IMR-90 (cell line): ENCODE results near the gene ALLC. TPM values are rescaled to one million over a fixed set of nuclear protein-coding genes. Genes with fewer than 3 reads are reported as not detected.

Experiments used
- ATAC-seq: fragments of 200-7000 bp; cut with Tn5 transposase; 2 replicates; pipeline ENCODE4 v1.9.1; 2020; ENCODE audit warnings: low read depth, mild to moderate bottlenecking, moderate library complexity
- BruUV-seq: library from RNA; stranded (reverse); fragments of 400-500 nt; replicated peaks from 2 replicates; lab custom pipeline; 2021; lab: Mats Ljungman, UMichigan
- CTCF ChIA-PET: fragments of 300-600 bp; formaldehyde crosslinking; extraction: SDS; loops from one replicate; lab custom pipeline; 2021; ENCODE audit warnings: antibody characterized with exemption; lab: Yijun Ruan, JAX
- POLR2A ChIA-PET: fragments of 300-600 bp; sonication (Branson Sonifier 250); formaldehyde crosslinking; loops from one replicate; lab custom pipeline; 2022; ENCODE audit warnings: antibody characterized with exemption; ENCODE audit not compliant: unreplicated experiment; lab: Charles Lee
- DNase-seq: peaks from one replicate; pipeline ENCODE4 v3.0.0; 2013
- H2AFZ ChIP-seq: replicated peaks from 2 replicates; pipeline ENCODE3; 2013; ENCODE audit warnings: low read length, mild to moderate bottlenecking; ENCODE audit not compliant: poor library complexity
- H2AK5ac ChIP-seq: 2 replicates; pipeline ENCODE4 v1.6.1; 2013; ENCODE audit warnings: low read depth, low read length, inconsistent platforms
- H2AK9ac ChIP-seq: replicated peaks from 2 replicates; pipeline ENCODE3; 2013; ENCODE audit warnings: mild to moderate bottlenecking, low read depth, low read length, moderate library complexity; ENCODE audit not compliant: poor library complexity
- H2BK120ac ChIP-seq: 2 replicates; pipeline ENCODE4 v1.6.1; 2013; ENCODE audit warnings: low read depth, low read length, inconsistent platforms
- H2BK15ac ChIP-seq: 3 replicates; pipeline ENCODE4 v1.6.1; 2013; ENCODE audit warnings: low read depth, low read length, inconsistent platforms
- H2BK20ac ChIP-seq: 2 replicates; pipeline ENCODE4 v1.6.1; 2013; ENCODE audit warnings: low read depth, mild to moderate bottlenecking, inconsistent platforms, low read length, moderate library complexity
- H2BK5ac ChIP-seq: 2 replicates; pipeline ENCODE4 v1.6.1; 2013; ENCODE audit warnings: mild to moderate bottlenecking, low read depth, low read length, inconsistent platforms; ENCODE audit not compliant: poor library complexity, severe bottlenecking
- H3K14ac ChIP-seq: replicated peaks from 2 replicates; pipeline ENCODE4 v1.6.1; 2013; ENCODE audit warnings: low read depth, low read length, inconsistent platforms
- H3K18ac ChIP-seq: 2 replicates; pipeline ENCODE4 v1.6.1; 2013; ENCODE audit warnings: low read depth, low read length, control low read depth
- H3K23ac ChIP-seq: 2 replicates; pipeline ENCODE4 v1.6.1; 2013; ENCODE audit warnings: low read depth, low read length, inconsistent platforms
- H3K27ac ChIP-seq: 2 replicates; pipeline ENCODE4 v1.5.1; 2013; ENCODE audit warnings: mild to moderate bottlenecking, control low read depth, low read length; ENCODE audit not compliant: insufficient read depth
- H3K27me3 ChIP-seq: 2 replicates; pipeline ENCODE4 v1.6.1; 2013; ENCODE audit warnings: low read length; ENCODE audit not compliant: control insufficient read depth, insufficient read depth
- H3K36me3 ChIP-seq: 2 replicates; pipeline ENCODE4 v1.6.1; 2013; ENCODE audit warnings: low read length, mixed read lengths; ENCODE audit not compliant: control insufficient read depth, insufficient read depth
- H3K4ac ChIP-seq: 2 replicates; pipeline ENCODE4 v1.6.1; 2013; ENCODE audit warnings: low read depth, low read length, inconsistent platforms
- H3K4me1 ChIP-seq: 2 replicates; pipeline ENCODE4 v1.6.1; 2013; ENCODE audit warnings: low read length, mixed read lengths; ENCODE audit not compliant: control insufficient read depth, insufficient read depth
- H3K4me2 ChIP-seq: 2 replicates; pipeline ENCODE4 v1.6.1; 2013; ENCODE audit warnings: low read depth, mild to moderate bottlenecking, control low read depth, low read length, moderate library complexity
- H3K4me3 ChIP-seq: 2 replicates; pipeline ENCODE4 v1.5.1; 2013; ENCODE audit warnings: low read depth, mild to moderate bottlenecking, control low read depth, low read length, moderate library complexity; ENCODE audit not compliant: insufficient read depth
- H3K56ac ChIP-seq: 2 replicates; pipeline ENCODE4 v1.6.1; 2013; ENCODE audit warnings: low read length, inconsistent platforms; ENCODE audit not compliant: insufficient read depth; ENCODE audit errors: extremely low read depth
- H3K79me1 ChIP-seq, 2 experiments: 2 replicates each; pipeline ENCODE4 v1.6.1; 2013; ENCODE audit warnings: low read length in 2 of 2, inconsistent platforms in 1 of 2, low read depth in 1 of 2
- H3K9ac ChIP-seq: 2 replicates; pipeline ENCODE4 v1.6.1; 2013; ENCODE audit warnings: low read depth, low read length, control low read depth
- H3K9me1 ChIP-seq: 2 replicates; pipeline ENCODE4 v1.6.1; 2013; ENCODE audit warnings: low read length, inconsistent platforms; ENCODE audit not compliant: insufficient read depth
- H3K9me3 ChIP-seq: 2 replicates; pipeline ENCODE4 v1.6.1; 2013; ENCODE audit warnings: low read length; ENCODE audit not compliant: control insufficient read depth, insufficient read depth
- H4K20me1 ChIP-seq: 2 replicates; pipeline ENCODE4 v1.6.1; 2013; ENCODE audit warnings: low read length, inconsistent platforms; ENCODE audit not compliant: insufficient read depth
- H4K5ac ChIP-seq: 2 replicates; pipeline ENCODE4 v1.6.1; 2013; ENCODE audit warnings: mild to moderate bottlenecking, low read depth, low read length, control low read depth
- H4K8ac ChIP-seq, 2 experiments: 2 replicates each; pipeline ENCODE4 v1.6.1; 2013; ENCODE audit warnings: low read depth in 2 of 2, low read length in 2 of 2, control low read depth in 1 of 2, inconsistent platforms in 1 of 2
- H4K91ac ChIP-seq: 2 replicates; pipeline ENCODE4 v1.6.1; 2013; ENCODE audit warnings: low read depth, low read length, inconsistent platforms; ENCODE audit not compliant: insufficient read depth
- BHLHE40 ChIP-seq: fragments of 150-350 bp; IDR thresholded peaks from 2 replicates; pipeline ENCODE4 v1.6.1; 2016; ENCODE audit warnings: mild to moderate bottlenecking, low read depth, low read length
- CEBPB ChIP-seq: IDR thresholded peaks from 2 replicates; pipeline ENCODE4 v1.6.1; 2012; ENCODE audit warnings: low read depth, low read length, improper control_type of control experiment
- CHD1 ChIP-seq: IDR thresholded peaks from 2 replicates; pipeline ENCODE4 v1.6.1; 2012; ENCODE audit warnings: low read depth, low read length, improper control_type of control experiment
- CTCF ChIP-seq: conservative IDR thresholded peaks from 2 replicates; pipeline ENCODE4 v1.5.1; 2012; ENCODE audit warnings: mild to moderate bottlenecking, low read depth, low read length, improper control_type of control experiment
- ELK1 ChIP-seq: fragments of 150-350 bp; IDR thresholded peaks from 2 replicates; pipeline ENCODE4 v1.6.1; 2016; ENCODE audit warnings: low read depth, mild to moderate bottlenecking, low read length, moderate library complexity, borderline replicate concordance
- FOS ChIP-seq: fragments of 150-350 bp; IDR thresholded peaks from 2 replicates; pipeline ENCODE4 v1.6.1; 2016; ENCODE audit warnings: low read depth, low read length
- MAFK ChIP-seq: IDR thresholded peaks from 2 replicates; pipeline ENCODE4 v1.6.1; 2012; ENCODE audit warnings: low read depth, low read length, improper control_type of control experiment
- MAZ ChIP-seq: IDR thresholded peaks from 2 replicates; pipeline ENCODE4 v1.6.1; 2012; ENCODE audit warnings: low read depth, mild to moderate bottlenecking, low read length, improper control_type of control experiment, moderate library complexity, borderline replicate concordance
- MXI1 ChIP-seq: IDR thresholded peaks from 2 replicates; pipeline ENCODE4 v1.6.1; 2012; ENCODE audit warnings: low read depth, mild to moderate bottlenecking, low read length, moderate library complexity, borderline replicate concordance
- NFE2L2 ChIP-seq: fragments of 150-350 bp; IDR thresholded peaks from 2 replicates; pipeline ENCODE4 v1.6.1; 2016; ENCODE audit warnings: low read depth, mild to moderate bottlenecking, low read length
- POLR2A ChIP-seq: IDR thresholded peaks from 2 replicates; pipeline ENCODE4 v1.6.1; 2012; ENCODE audit warnings: mild to moderate bottlenecking, low read depth, low read length
- RAD21 ChIP-seq: IDR thresholded peaks from 2 replicates; pipeline ENCODE4 v1.6.1; 2012; ENCODE audit warnings: low read length, improper control_type of control experiment
- RCOR1 ChIP-seq: IDR thresholded peaks from 2 replicates; pipeline ENCODE4 v1.6.1; 2012; ENCODE audit warnings: mild to moderate bottlenecking, low read length, improper control_type of control experiment; ENCODE audit not compliant: insufficient replicate concordance
- RFX5 ChIP-seq: IDR thresholded peaks from 2 replicates; pipeline ENCODE4 v1.8.0; 2012; ENCODE audit warnings: low read depth, mild to moderate bottlenecking, low read length, moderate library complexity
- SMC3 ChIP-seq: fragments of 150-350 bp; IDR thresholded peaks from 2 replicates; pipeline ENCODE4 v1.6.1; 2016; ENCODE audit warnings: low read depth, mild to moderate bottlenecking, antibody characterized with exemption, low read length, moderate library complexity
- USF2 ChIP-seq: fragments of 150-350 bp; IDR thresholded peaks from 2 replicates; pipeline ENCODE4 v1.6.1; 2017; ENCODE audit warnings: mild to moderate bottlenecking, antibody characterized with exemption, low read length, low read depth
- WGBS, 2 experiments: methylation state at CpG; one replicate each; pipeline versions ENCODE4 v1.1.5 to v1.1.7; 2013; ENCODE audit warnings: missing lambda C conversion rate in 2 of 2; ENCODE audit not compliant: insufficient read length in 1 of 2; ENCODE audit errors: extremely low coverage in 2 of 2; 5-methylcytosine and 5-hydroxymethylcytosine counted together
- dilution Hi-C: fragments of 300-500 bp; cut with HindIII; formaldehyde crosslinking; loops from one replicate; pipeline ENCODE4 v1.14.3; 2018; ENCODE audit warnings: low sequenced_read_pairs; ENCODE audit not compliant: unreplicated experiment
- in situ Hi-C: fragments of 300-500 bp; cut with MboI; formaldehyde crosslinking; loops from 3 replicates; pipeline ENCODE4 v1.14.3; 2019; ENCODE audit warnings: low sequenced_read_pairs, inconsistent platforms, mixed read lengths
- intact Hi-C: fragments of 100-400 bp; cut with micrococcal nuclease; formaldehyde crosslinking; loops from 2 replicates; pipeline ENCODE4 v1.10.0; 2022
- polyA plus RNA-seq, 3 experiments: library from polyadenylated mRNA; depleted of rRNA; stranded (reverse); fragments of >200 nt; gene quantifications; 2 replicates each; pipeline ENCODE4 v1.2.3, GENCODE V29; 2012; ENCODE audit warnings: low replicate concordance in 1 of 3
- total RNA-seq: library from RNA; depleted of rRNA; stranded (reverse); fragments of >200 nt; gene quantifications from 2 replicates; pipeline ENCODE4 v1.2.3, GENCODE V29; 2012

Gene ALLC
- total and polyA plus RNA-seq, 2 of the 4 experiments (the other 2 are of a cell fraction) = not detected

- no peaks in the 10 kb centered on the region for H3K36me3 ChIP-seq
- ChIA-PET POLR2A (no interaction called here), CTCF (no interaction called here)
- H3K27me3 ChIP-seq = peaks cover 2% of the 10 kb centered on the region; the same call in 1 of the 2 replicates
- no peak overlapping the region for H2AK5ac ChIP-seq
- no peaks in the 10 kb centered on the region for H4K20me1 ChIP-seq
- in situ Hi-C loops (no loop called here), dilution Hi-C loops (no loop called here), intact Hi-C loops (loop anchor here (5.0 kb wide), 1 partner anchor 33 kb away; the partner anchor contains the start of gene COLEC11)
- no peak overlapping the region for H3K56ac ChIP-seq
- no peak overlapping the region for H2BK5ac ChIP-seq
- no peak overlapping the region for H2AFZ ChIP-seq
- no peak overlapping the region for H3K23ac ChIP-seq
- peaks cover 16% of the 10 kb centered on the region for H3K9me1 ChIP-seq
- no peaks in the 10 kb centered on the region; a peak in 1 of 4 replicates for H3K79me1 ChIP-seq
- no peak overlapping the region for H3K14ac ChIP-seq
- H3K4me3 ChIP-seq = no peak overlapping the region
- H3K4me1 ChIP-seq = peaks cover 15% of the 10 kb centered on the region; the same call in 1 of the 2 replicates
- no peak for ATAC-seq
- H3K27ac ChIP-seq = peak overlapping the region; percentile 1; the same call in 1 of the 2 replicates
- no CpG with 5 or more reads among the region's 7 CpGs for WGBS, 2 experiments
- no peak overlapping the region for H2AK9ac ChIP-seq
- DNase-seq = no peak
- H3K18ac ChIP-seq = no peak overlapping the region; the same call in 1 of the 2 replicates
- no peak overlapping the region for H2BK15ac ChIP-seq
- H3K4me2 ChIP-seq = no peak overlapping the region
- no peaks in the 10 kb centered on the region for H3K9me3 ChIP-seq
- H4K8ac ChIP-seq = no peak overlapping the region
- H2BK120ac ChIP-seq = no peak overlapping the region
- no TSS peak for BruUV-seq
- TF ChIP-seq POLR2A (no peak), FOS (no peak), MAFK (no peak), RFX5 (no peak), NFE2L2 (no peak), USF2 (no peak), CEBPB (no peak), CTCF (no peak), MAZ (no peak), RCOR1 (no peak), MXI1 (no peak), SMC3 (no peak), ELK1 (no peak), RAD21 (no peak), CHD1 (no peak), BHLHE40 (no peak)
- no peak overlapping the region for H3K9ac ChIP-seq
- H4K5ac ChIP-seq = no peak overlapping the region
- no peak overlapping the region for H4K91ac ChIP-seq
- H3K4ac ChIP-seq = no peak overlapping the region
- H2BK20ac ChIP-seq = no peak overlapping the region
These were observed 27.4 kb upstream of the ALLC start for GRCh38 chr2:3630631-3631030.
